ENCODE measurements around the gene NXPE3.

DNA sequence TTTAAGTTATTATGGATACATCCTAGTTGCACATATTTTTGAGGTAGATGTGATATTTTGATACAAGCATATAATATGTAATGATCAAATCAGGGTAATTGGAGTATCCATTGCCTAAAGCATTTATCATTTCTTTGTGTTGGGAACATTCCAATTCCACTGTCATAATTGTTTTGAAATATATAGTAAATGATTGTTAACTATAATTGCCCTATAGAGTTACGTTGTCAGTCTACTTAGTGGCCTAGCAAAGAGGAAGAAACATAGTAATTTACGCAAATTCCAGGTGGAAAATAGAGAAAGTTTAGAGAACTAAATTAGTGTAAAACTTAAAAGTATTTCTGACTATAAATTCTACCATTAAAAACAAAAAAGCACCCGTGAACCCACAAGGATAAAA is 24.9 kb downstream of the NXPE3 start:
- no peak for TF ChIP-seq EZH2 (IDR thresholded peaks at IDR 0.05; ENCODE audit: insufficient read depth, poor library complexity, severe bottlenecking)
- no peak for TF ChIP-seq EZH2phosphoT487 (IDR thresholded peaks at IDR 0.05; ENCODE audit: insufficient read depth, low read depth)

All from GM23248 (cell line).